Activated T-cell treated with anti-CD3 and anti-CD28 coated beads for 24 hours (primary cell): ENCODE measurements around the gene LIMS3.
"Not testable (repeated sequence)": the region's sequence is repeated elsewhere in the genome, so short reads cannot be mapped to it uniquely, and the experiment has no call there.

Experiments used
- DNase-seq: peaks from one replicate; pipeline ENCODE4 v3.0.0-alpha.2; 2020; ENCODE audit warnings: low read depth

The LIMS3 gene, protein sequence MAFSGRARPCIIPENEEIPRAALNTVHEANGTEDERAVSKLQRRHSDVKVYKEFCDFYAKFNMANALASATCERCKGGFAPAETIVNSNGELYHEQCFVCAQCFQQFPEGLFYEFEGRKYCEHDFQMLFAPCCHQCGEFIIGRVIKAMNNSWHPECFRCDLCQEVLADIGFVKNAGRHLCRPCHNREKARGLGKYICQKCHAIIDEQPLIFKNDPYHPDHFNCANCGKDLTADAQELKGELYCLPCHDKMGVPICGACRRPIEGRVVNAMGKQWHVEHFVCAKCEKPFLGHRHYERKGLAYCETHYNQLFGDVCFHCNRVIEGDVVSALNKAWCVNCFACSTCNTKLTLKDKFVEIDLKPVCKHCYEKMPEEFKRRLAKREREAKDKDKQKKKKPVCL

GRCh38 chr2:109898462-109899336 is at the start of gene LIMS3:
LIMS3 (plus strand) TSS chr2:109898688; CDS start chr2:109898729, 41 bp downstream.
- not testable (repeated sequence) for DNase-seq

GRCh38 chr2:109871129-109871751 is 27.2 kb upstream of the LIMS3 start:
- not testable (repeated sequence) for DNase-seq

GRCh38 chr2:109876625-109877024 is 21.9 kb upstream of the LIMS3 start:
- not testable (repeated sequence) for DNase-seq

- not testable (repeated sequence) for DNase-seq
These were observed 16.4 kb upstream of the LIMS3 start for GRCh38 chr2:109882112-109882511.

DNA sequence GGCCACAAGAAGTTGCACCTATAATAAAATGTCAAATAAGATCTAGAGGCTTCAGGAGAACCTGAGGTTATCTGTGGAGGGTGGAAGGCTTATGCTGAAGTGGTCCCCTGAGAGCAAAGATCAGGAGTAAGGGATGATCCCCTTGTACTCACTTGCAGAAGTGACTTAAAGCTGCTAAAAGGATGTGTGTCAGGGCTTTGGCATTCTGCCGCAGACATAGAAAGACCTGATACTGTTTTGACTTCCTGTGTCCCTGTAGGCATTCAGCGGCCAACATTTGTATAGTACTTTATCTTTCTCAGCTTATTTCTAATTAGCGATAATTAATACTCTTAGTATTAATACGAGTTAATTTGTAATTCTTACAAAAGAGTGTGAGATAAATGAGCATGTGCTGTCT is 10.1 kb upstream of the LIMS3 start:
- not testable (repeated sequence) for DNase-seq

- DNase-seq = not testable (repeated sequence)
These were observed 8.6 kb upstream of the LIMS3 start for GRCh38 chr2:109889909-109890308.

- DNase-seq = not testable (repeated sequence)
These were observed 7.5 kb upstream of the LIMS3 start for GRCh38 chr2:109891024-109891423.

GRCh38 chr2:109893736-109894135 is 4.8 kb upstream of the LIMS3 start:
- not testable (repeated sequence) for DNase-seq

- not testable (repeated sequence) for DNase-seq
These were observed 4.3 kb upstream of the LIMS3 start for GRCh38 chr2:109894141-109894540.

GRCh38 chr2:109895090-109895869 is 3.2 kb upstream of the LIMS3 start:
- DNase-seq = not testable (repeated sequence)

DNA sequence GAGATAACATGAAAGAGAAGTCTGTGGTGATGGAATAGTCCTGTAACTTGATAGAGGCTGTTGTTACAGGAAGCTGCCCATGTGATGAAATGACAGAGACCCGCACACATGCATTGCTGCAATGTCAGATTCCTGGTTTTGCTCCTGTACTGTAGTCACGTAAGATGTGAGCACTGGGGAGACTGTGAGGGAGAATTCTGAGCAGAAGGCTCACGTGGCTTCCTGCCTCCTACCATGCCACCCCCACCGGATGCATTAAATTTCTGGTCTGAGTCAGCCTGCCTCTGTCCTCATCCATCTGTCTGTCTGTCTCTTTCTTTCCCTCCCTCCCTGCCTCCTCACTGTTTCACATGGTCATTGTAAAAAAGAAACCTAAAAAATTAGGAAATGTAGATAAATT is 2.3 kb upstream of the LIMS3 start:
- DNase-seq = not testable (repeated sequence)

DNA sequence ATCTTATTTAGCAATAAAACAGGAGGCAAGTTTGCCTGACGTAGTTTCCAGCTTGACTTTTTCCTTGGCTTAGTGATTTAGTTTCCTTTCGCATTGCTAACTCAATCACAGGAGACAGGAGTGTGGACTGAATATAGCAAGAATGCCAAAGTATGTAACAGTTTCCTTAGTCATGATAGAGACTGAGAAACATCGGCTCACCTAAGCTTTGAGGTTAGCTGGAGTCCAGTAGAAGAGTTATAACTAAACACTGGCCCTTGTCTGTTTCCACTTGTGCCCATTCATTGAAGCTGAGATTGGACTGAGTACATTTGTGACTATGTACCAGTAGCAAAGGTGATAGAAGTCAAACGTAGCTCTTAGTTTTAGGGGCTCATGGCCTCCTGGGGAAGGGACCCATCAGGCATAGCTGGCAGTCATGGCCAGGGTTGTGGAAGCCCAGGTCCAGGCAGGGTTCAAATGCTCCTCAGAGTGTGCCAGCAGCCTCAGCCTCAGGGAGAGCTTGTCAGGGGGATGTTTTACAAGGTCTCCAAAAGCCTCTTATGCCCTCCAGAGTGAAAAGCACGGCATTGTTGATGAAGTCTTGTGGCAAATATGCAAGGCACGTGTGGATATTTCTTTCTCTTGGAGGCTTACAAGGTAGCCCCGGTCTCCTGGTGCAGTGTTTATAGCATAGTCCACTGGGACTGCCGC is 573 bp upstream of the LIMS3 start:
- not testable (repeated sequence) for DNase-seq

DNA sequence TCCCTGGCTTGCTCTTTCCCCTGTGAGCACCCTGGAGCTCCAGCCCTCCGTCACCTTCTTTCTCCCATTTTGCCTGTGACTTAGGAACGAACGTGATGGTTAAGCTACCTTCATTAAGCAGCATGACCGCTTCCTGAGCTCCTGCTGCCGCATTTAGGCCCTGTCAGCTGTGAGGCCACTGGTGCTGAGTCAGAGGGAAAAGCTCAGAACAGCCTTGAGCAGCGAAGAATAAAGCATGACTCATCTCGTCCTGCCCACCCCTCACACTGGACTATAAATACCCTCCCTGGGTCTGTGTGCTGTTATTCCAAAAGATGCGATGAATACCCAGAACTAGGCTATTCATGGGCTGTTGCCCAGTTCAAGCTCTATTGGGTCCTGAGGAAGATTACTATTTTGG is 7.3 kb downstream of the LIMS3 start:
- not testable (repeated sequence) for DNase-seq

DNA sequence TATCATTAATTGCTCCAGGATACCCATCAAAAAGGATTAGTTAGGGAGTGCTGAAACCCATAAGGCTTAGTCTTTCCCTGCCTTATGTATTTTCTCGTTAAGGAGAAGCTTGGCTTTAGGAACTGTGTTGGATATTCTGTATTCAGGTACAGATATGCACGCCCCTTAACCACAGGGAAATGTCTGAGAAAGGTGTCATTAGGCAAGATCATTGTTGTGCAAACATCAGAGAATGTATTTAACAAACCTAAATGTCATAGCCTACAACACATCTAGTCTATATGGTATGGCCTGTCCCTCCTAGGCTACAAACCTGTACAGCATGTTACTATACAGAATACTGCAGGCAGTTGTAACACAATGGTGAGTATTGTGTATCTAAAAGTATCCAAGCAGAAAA is 10.1 kb downstream of the LIMS3 start:
- not testable (repeated sequence) for DNase-seq

DNA sequence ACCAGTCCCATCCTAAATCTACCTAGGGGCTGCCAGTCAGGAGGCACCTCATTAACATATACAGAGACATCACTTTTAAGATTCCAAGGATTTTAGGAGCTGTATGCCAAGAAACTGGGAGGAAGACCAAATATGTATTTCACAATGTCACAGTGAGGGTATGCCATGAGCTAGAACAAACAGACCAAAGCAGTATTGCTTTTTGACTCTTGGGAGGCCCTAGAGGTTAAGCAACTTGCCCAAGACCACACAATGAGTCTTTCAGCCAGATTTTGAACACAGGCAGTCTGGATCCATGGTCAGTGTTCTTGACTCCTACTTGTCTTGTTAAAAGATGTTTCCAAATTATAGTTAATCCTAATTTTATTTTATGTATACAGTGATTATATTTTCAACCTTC is 12.3 kb downstream of the LIMS3 start:
- DNase-seq = not testable (repeated sequence)

- DNase-seq = not testable (repeated sequence)
These were observed 15.4 kb downstream of the LIMS3 start for GRCh38 chr2:109913911-109914310.

- DNase-seq = not testable (repeated sequence)
These were observed 16.1 kb downstream of the LIMS3 start for GRCh38 chr2:109914552-109914951.

GRCh38 chr2:109915830-109916229 is 17.3 kb downstream of the LIMS3 start:
- DNase-seq = not testable (repeated sequence)

DNA sequence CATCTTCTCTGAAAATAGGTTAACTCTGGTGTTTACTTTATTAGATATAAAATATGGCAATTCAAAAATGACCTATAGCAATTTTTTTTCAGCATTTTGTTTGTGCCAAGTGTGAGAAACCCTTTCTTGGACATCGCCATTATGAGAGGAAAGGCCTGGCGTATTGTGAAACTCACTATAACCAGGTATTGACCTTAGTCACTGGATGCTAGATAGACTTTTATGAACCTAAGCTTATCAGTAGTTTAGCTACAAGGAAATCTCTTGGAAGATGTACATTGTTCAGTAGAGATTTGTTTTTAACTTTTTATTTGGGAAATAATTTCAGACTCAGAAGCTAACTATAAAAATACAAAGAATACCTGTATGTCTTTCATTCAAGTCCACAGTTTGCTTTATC is 21.7 kb downstream of the LIMS3 start:
- DNase-seq = not testable (repeated sequence)

DNA sequence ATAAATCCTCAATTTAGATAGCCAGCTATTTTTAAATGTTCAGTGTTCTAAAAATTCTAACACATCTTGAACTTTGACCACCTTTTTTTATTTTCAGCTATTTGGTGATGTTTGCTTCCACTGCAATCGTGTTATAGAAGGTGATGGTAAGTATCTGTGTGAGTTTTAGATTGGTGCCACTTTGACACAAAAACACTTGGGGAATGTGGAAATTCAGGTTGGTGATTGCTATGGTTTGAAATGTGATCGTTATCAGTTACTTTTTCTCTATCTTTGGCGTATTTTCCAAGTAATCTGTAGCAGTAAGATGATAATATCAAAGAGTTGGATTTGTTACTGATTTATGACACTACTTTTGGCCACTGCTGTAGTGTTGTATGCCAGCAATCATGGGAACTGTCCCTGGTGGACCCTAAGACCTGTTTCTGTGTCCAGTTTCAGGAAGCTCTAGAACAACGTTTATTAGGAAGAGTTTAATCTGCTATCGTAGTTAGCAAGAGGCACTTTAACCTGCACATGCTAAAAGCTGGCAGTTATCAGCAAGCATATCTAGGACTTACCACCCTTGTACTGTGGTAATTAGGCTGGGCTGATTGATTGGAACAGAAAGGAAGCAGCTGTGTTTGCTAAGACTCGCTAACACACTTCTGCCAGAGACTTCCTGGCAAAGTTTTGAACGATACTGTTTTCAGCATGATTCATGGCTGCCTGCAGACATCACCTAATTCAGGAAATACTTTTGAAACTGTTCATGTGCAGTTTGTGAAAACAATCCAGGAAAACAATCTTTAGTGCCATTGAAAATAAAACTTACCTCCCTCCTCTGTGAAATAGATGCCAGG is 23.3 kb downstream of the LIMS3 start:
- not testable (repeated sequence) for DNase-seq
